ENCODE data around the gene ADAM21. TPM values are rescaled to one million over a fixed set of nuclear protein-coding genes. Genes with fewer than 3 reads are reported as not detected.

The ADAM21 gene
- total RNA-seq, 1 donor: 0.18 TPM

- no peak overlapping the region for H3K4me3 ChIP-seq (ENCODE audit: low read depth, low read length)
- TF ChIP-seq CTCF (IDR thresholded peaks at IDR 0.05; ENCODE audit: insufficient read depth, low read length): no peak
- DNase-seq (ENCODE audit: low read depth): no peak
These were observed 46.2 kb downstream of the ADAM21 start for GRCh38 chr14:70498191-70498590.

Small RNA genes lying within 50 kb of the gene (small RNA-seq; reads per million reads assigned to genes)
- not detected for gene RNU6-659P

Other genes starting within 250 kb of the ADAM21 start
- 56.7 and 88.8 TPM in 2 replicates for gene COX16, start 92.5 kb upstream of the ADAM21 start, total RNA-seq (ENCODE audit: low replicate concordance)
- gene SYNJ2BP, start 35.1 kb upstream of the ADAM21 start, total RNA-seq (ENCODE audit: low replicate concordance): 17.0 and 25.0 TPM in 2 replicates
- 1.3 and 1.4 TPM in 2 replicates for gene ADAM20, start 82.8 kb downstream of the ADAM21 start, total RNA-seq (ENCODE audit: low replicate concordance)
- gene MED6, start 148.5 kb downstream of the ADAM21 start, total RNA-seq (ENCODE audit: low replicate concordance): 19.7 and 39.6 TPM in 2 replicates
- 0.16 and 0.45 TPM in 2 replicates for gene TTC9, start 189.7 kb downstream of the ADAM21 start, total RNA-seq (ENCODE audit: low replicate concordance)

Data from fibroblast of the aortic adventitia (primary cell).